ENCODE measurements around the gene TMC8. TPM values are rescaled to one million over a fixed set of nuclear protein-coding genes. Genes with fewer than 3 reads are reported as not detected.

The TMC8 gene
- polyA plus RNA-seq, 2 of the 4 experiments (the other 2 are of a cell fraction) = 0.14 to 0.26 TPM

GRCh38 chr17:78176548-78177025, 46.0 kb downstream of the TMC8 start (continued):
- TF ChIP-seq REST (IDR thresholded peaks at IDR 0.05) = no peak
- TF ChIP-seq RNF2 (IDR thresholded peaks at IDR 0.05; ENCODE audit: borderline replicate concordance, low read depth) = no peak
- no peak for TF ChIP-seq CBX2 (IDR thresholded peaks at IDR 0.05; ENCODE audit: borderline replicate concordance, low read depth)
- TF ChIP-seq POLR2AphosphoS2 (conservative IDR thresholded peaks at IDR 0.05; ENCODE audit: low read length) = peak; percentile 69; the same call in 1 of the 2 replicates

DNA sequence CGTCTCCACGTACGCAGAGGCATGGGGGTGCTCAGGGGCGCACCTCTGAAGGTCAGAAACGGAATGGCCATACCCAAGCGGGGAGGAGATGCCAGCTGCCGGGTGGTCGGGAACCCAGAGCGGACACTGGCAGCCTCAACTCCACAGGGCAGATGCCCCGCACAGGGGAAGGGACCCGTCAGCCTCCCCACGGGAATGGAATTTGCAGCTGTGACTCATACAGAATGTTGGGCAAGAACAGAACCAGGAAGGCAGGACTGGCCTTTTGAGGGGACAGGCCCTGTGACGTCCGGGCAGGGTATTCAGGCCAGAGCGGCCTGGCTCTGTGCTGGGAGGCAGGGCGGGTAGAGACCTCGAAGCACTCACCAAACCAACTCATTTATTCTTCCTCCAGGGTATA, 48.8 kb downstream of the TMC8 start:
- TF ChIP-seq FOSL2 (IDR thresholded peaks at IDR 0.05) (no peak), FOSL2 (CRISPR knock-in tag; IDR thresholded peaks at IDR 0.05) (peak; percentile 70), CEBPB (IDR thresholded peaks at IDR 0.05) (peak in 1 of 2 experiments; percentile 71; a peak in 3 of 4 replicates), EHF (CRISPR knock-in tag; IDR thresholded peaks at IDR 0.05) (no peak)
- H3K4me2 ChIP-seq = no peak overlapping the region
- CTCF ChIA-PET = interaction anchor here (1.8 to 13.2 kb wide), 5 partner anchors 6 to 95 kb away, joined by 7 to 295 read pairs (median 105); partner anchors contain the start of genes AFMID, C17orf99, SYNGR2 and TK1
- ATAC-seq (peak; percentile 10; a peak in 3 of 6 replicates), DNase-seq (ENCODE audit: low read depth in 1 of 2, low spot score in 1 of 2) (no peak), FAIRE-seq (no peak)
- no peak overlapping the region for H3K4me3 ChIP-seq
- H3K9me3 ChIP-seq = no peaks in the 10 kb centered on the region
- POLR2A ChIA-PET = no interaction called here
- peaks cover 20% of the 10 kb centered on the region for H3K4me1 ChIP-seq
- H3K27ac ChIP-seq = peak overlapping the region in 1 of 2 experiments; percentile 48; a peak in 2 of 6 replicates
- 78% methylated on average over 17 of the region's 17 CpGs for WGBS (ENCODE audit: missing lambda C conversion rate)

- WGBS (ENCODE audit: missing lambda C conversion rate) = 84% methylated on average over 14 of the region's 14 CpGs
- POLR2A ChIA-PET = no interaction called here
- CTCF ChIA-PET = interaction anchor here (1.8 to 13.2 kb wide), 4 partner anchors 11 to 95 kb away, joined by 7 to 295 read pairs (median 103); partner anchors contain the start of genes C17orf99 and SYNGR2
- DNase-seq (ENCODE audit: low read depth in 1 of 2, low spot score in 1 of 2) (no peak), FAIRE-seq (no peak), ATAC-seq (no peak)
- Histone ChIP-seq H3K27ac (peak overlapping the region in 1 of 2 experiments; percentile 48; a peak in 1 of 6 replicates), H3K9me3 (no peaks in the 10 kb centered on the region), H3K4me2 (no peak overlapping the region), H3K4me1 (peaks cover 27% of the 10 kb centered on the region), H3K4me3 (no peak overlapping the region)
- TF ChIP-seq, protein P1, sequence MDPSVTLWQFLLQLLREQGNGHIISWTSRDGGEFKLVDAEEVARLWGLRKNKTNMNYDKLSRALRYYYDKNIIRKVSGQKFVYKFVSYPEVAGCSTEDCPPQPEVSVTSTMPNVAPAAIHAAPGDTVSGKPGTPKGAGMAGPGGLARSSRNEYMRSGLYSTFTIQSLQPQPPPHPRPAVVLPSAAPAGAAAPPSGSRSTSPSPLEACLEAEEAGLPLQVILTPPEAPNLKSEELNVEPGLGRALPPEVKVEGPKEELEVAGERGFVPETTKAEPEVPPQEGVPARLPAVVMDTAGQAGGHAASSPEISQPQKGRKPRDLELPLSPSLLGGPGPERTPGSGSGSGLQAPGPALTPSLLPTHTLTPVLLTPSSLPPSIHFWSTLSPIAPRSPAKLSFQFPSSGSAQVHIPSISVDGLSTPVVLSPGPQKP (IDR thresholded peaks at IDR 0.05; ENCODE audit: low read depth, low read length) = no peak
- TF ChIP-seq USF2 (IDR thresholded peaks at IDR 0.05) = no peak
Measured at GRCh38 chr17:78180083-78180482, 49.5 kb downstream of the TMC8 start.

DNA sequence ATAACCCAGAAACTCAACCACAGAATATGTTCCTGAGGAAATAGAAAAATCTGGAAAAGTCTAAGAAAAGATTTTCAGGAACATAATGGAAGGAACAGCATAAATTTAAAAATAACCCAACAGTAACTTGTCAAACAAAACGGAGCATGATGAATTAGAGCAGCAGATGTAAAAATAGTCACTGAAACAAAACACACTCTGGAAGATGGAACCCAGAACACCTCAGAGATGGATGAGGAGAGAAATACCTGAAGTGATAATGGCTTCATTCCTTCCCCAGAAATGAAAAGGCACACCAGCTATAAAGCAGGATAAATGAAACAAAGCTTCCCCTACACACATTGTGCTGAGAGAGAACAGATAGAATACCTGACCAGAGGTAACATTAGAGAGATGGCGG, 49.9 kb downstream of the TMC8 start:
- FAIRE-seq (no peak), DNase-seq (ENCODE audit: low read depth in 1 of 2, low spot score in 1 of 2) (no peak), ATAC-seq (no peak)
- Histone ChIP-seq H3K4me1 (peaks cover 31% of the 10 kb centered on the region), H3K4me3 (no peak overlapping the region), H3K27ac (no peak overlapping the region), H3K9me3 (no peaks in the 10 kb centered on the region), H3K4me2 (no peak overlapping the region)
- TF ChIP-seq GATA3 (IDR thresholded peaks at IDR 0.05; ENCODE audit: borderline replicate concordance) (no peak), NPAS2 (CRISPR knock-in tag; IDR thresholded peaks at IDR 0.05; ENCODE audit: borderline replicate concordance) (no peak), MAZ (IDR thresholded peaks at IDR 0.05; ENCODE audit: borderline replicate concordance, low read depth, low read length) (no peak)
- WGBS (ENCODE audit: missing lambda C conversion rate) = 83% methylated on average over 2 of the region's 2 CpGs
- POLR2A ChIA-PET = no interaction called here
- CTCF ChIA-PET = interaction anchor here (1.8 to 13.2 kb wide), 4 partner anchors 12 to 96 kb away, joined by 7 to 295 read pairs (median 103); partner anchors contain the start of genes C17orf99 and SYNGR2
